SJSA1 (cell line): ENCODE measurements around the gene ZNF30. TPM values are rescaled to one million over a fixed set of nuclear protein-coding genes. Genes with fewer than 3 reads are reported as not detected.
"Not testable (repeated sequence)": the region's sequence is repeated elsewhere in the genome, so short reads cannot be mapped to it uniquely, and the experiment has no call there.

Experiments
- DNase-seq, 2 experiments: peaks; one replicate each; pipeline ENCODE4 v3.0.0-alpha.2; 2015 to 2020; ENCODE audit warnings: low spot score in 2 of 2, low read depth in 1 of 2
- H3K27ac ChIP-seq: fragments of 250-450 bp; sonication (Bioruptor Pico); 2 replicates; pipeline ENCODE4 v1.5.1; 2020; ENCODE audit warnings: mild to moderate bottlenecking, moderate library complexity
- H3K27me3 ChIP-seq: fragments of 250-450 bp; sonication (Bioruptor Pico); replicated peaks from 2 replicates; pipeline ENCODE4 v1.5.1; 2020; ENCODE audit warnings: mild to moderate bottlenecking, moderate library complexity
- H3K36me3 ChIP-seq: fragments of 250-450 bp; sonication (Bioruptor Pico); 2 replicates; pipeline ENCODE4 v1.5.1; 2020; ENCODE audit warnings: mild to moderate bottlenecking
- H3K4me1 ChIP-seq: fragments of 250-450 bp; sonication (Bioruptor Pico); replicated peaks from 2 replicates; pipeline ENCODE4 v1.6.1; 2021; ENCODE audit warnings: mild to moderate bottlenecking
- H3K4me3 ChIP-seq: fragments of 250-450 bp; sonication (Bioruptor Pico); 2 replicates; pipeline ENCODE4 v1.5.1; 2020; ENCODE audit warnings: mild to moderate bottlenecking
- H3K9me3 ChIP-seq: fragments of 250-450 bp; sonication (Bioruptor Pico); replicated peaks from 2 replicates; pipeline ENCODE4 v1.5.1; 2020; ENCODE audit warnings: mild to moderate bottlenecking
- total RNA-seq: library from RNA; depleted of rRNA; stranded (reverse); fragments of >200 nt; shearing (Covaris generic); gene quantifications from 2 replicates; pipeline ENCODE4 v1.2.3, GENCODE V29; 2014; rRNA removed

ZNF30 gene
- total RNA-seq, 1 experiment from 2014 or later = 4.3 TPM

DNA sequence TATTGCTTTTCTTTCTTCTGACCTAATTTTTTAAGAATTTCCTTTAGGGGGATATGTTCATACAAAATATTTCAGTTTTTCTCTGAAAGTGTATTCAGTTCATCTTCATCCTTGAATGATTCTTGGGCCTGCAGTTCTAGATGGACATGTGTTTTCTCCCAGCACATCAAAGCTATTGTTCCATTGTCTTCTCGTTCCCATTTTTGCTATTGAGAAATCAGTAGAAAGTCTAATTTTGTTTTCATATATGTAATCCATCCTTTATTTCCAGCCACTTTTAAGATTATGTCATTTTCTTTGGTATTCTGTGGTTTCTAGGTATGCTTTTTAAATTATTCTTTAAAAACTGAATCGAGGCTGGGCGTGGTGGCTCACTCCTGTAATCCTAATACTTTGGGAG is 57.6 kb downstream of the ZNF30 start:
- Histone ChIP-seq H3K4me3 (no peak overlapping the region), H3K4me1 (no peaks in the 10 kb centered on the region), H3K27ac (no peak overlapping the region), H3K9me3 (no peaks in the 10 kb centered on the region), H3K27me3 (no peaks in the 10 kb centered on the region), H3K36me3 (no peaks in the 10 kb centered on the region)
- DNase-seq = no peak

DNA sequence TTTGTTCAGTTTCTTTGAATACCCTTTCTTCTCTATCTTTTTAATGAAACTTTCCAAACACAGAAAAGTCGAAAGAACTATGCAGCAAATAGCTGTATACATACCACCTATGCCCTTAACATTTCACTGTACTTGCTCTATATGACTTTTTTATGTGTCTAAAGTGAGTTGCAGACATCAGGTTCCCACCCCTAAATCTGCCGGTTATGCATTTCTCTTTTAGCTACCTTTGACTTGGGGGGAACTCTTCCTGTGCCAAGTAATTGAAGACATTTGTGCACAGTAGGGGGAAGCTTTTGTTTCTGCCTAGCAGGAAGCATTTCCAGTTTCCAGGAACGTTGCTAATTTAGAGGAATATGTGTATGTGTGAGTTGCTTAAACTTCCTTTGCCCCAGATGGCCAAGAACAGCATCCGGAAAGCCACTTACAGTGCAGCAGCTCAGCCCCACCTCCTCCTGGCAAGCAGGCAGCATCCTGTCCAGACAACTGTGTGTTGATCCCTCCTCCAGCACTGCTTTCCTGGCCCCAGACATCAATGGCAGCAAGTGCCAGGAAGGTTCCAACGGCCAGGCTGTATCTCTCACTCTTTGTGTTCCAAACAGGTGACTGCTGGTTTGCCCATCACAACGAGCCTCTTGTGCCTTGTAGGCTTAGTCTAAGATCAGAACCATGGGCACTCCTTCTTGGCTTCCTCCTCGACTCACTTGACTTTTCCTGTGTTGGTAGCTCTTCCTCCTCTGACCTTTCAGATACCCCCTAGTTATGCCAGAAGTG is 58.7 kb downstream of the ZNF30 start:
- H3K27me3 ChIP-seq = no peaks in the 10 kb centered on the region
- H3K27ac ChIP-seq = no peak overlapping the region
- H3K4me3 ChIP-seq = no peak overlapping the region
- no peaks in the 10 kb centered on the region for H3K9me3 ChIP-seq
- no peaks in the 10 kb centered on the region for H3K4me1 ChIP-seq
- DNase-seq = no peak
- no peaks in the 10 kb centered on the region for H3K36me3 ChIP-seq

DNA sequence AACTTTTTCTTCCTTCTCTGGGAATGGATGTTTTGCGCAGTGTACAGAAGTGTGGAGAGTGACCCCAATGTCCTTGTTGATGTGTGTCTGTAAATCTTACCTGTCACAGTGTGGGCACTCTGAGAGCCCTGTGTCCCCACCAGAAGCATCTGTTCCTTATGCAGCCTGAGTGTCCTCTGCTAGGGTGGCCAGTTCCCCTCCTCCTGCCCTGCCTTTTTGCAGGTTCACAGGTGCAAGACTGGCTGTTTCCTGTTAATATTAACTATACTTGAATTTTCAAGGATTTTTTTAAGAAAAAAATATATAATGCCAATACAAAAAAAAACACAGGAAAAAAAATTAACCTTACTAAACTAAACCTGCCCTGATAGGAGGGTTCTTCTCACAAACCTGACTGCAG is 61.4 kb downstream of the ZNF30 start:
- no peaks in the 10 kb centered on the region for H3K9me3 ChIP-seq
- H3K36me3 ChIP-seq = no peaks in the 10 kb centered on the region
- no peaks in the 10 kb centered on the region for H3K27me3 ChIP-seq
- no peak overlapping the region for H3K27ac ChIP-seq
- no peaks in the 10 kb centered on the region for H3K4me1 ChIP-seq
- no peak for DNase-seq
- no peak overlapping the region for H3K4me3 ChIP-seq

DNA sequence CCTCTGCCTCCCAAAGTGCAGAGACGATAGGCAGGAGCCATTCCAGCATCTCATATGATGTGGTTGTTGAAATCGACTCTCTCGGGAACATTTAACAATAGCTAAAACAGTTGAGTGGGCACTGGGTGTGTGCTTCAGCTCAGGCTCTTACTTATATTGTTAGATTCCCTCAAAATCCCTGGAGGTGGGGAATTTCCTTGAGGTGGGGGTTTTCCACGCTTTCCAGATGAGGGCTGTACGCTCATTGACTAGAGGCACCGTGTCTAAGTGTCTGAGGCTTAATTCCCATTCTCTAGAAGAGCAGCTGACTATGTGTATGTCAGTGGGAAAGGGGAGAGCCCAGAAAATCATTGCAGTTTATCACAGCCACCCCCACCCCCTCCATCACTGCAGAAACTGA is 62.6 kb downstream of the ZNF30 start:
- no peak overlapping the region for H3K4me3 ChIP-seq
- H3K27ac ChIP-seq = no peak overlapping the region
- no peaks in the 10 kb centered on the region for H3K36me3 ChIP-seq
- no peaks in the 10 kb centered on the region for H3K9me3 ChIP-seq
- no peaks in the 10 kb centered on the region for H3K27me3 ChIP-seq
- DNase-seq = no peak
- no peaks in the 10 kb centered on the region for H3K4me1 ChIP-seq

DNA sequence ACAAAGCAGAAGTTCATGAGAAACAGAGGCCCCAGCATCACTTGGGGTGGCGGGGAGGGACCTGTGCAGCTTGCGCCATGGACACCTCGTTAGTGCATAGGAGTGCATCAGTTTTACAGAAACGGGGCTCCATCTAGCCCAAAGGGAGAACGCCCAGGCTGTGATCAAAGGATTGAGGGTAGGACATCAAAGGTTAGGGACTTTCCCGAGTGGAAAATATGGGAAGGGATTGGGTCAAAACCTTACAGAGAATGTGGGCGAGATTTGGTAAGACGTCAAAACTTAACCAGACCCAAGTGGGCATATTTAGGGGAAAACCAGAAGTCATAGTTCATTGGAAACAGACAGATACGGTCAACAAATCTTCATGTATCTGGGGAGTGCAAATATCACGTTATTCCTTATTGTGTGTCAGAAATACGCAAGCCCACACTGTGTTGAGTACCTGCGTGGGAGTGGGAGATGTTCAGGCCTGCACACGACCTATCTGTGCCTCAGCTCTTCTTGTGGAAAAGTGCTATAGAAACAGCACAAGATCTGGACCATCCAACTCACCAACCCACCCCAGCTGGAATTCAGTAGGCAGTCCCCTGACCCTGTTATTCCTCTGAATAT is 64.0 kb downstream of the ZNF30 start:
- no peak for DNase-seq
- Histone ChIP-seq H3K27me3 (no peaks in the 10 kb centered on the region), H3K27ac (no peak overlapping the region), H3K4me3 (no peak overlapping the region), H3K9me3 (no peaks in the 10 kb centered on the region), H3K4me1 (peaks cover 9% of the 10 kb centered on the region), H3K36me3 (no peaks in the 10 kb centered on the region)

DNA sequence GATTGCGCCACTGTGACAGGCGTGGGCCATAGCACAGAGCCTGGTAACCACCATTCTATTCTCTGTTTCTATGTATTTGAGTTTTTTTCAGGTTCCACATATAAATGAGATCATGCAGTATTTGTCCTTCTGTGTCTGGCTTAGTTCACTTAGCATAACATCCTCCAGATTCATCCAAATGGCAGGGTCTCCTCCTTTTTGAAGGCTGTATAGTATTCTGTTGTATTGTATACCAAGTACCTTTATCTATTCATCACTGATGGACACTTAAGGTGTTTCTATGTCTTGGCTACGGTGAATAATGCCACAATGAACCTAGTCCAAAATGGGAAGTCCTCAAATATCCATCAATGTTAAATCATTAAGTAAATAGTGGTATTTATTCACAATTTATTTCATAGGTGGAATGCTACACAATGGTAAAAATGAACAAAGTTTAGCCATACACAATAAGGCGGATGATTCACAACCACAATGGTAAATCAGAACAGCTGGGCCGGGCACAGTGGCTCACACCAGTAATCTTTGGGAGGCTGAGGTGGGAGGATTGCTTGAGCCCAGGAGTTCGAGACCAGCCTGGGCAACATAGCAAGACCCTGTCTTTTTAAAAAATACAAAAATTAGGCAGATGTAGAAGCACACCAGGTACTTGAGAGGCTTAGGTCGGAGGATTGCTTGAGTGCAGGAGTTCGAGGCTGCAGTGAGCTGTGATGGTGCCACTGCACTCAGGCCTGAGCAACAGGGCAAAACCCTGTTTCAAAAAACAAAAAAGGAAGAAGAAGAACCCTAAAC is 65.0 kb downstream of the ZNF30 start:
- Histone ChIP-seq H3K27ac (no peak overlapping the region), H3K4me3 (no peak overlapping the region), H3K9me3 (no peaks in the 10 kb centered on the region), H3K36me3 (no peaks in the 10 kb centered on the region), H3K4me1 (peaks cover 9% of the 10 kb centered on the region), H3K27me3 (no peaks in the 10 kb centered on the region)
- no peak for DNase-seq

DNA sequence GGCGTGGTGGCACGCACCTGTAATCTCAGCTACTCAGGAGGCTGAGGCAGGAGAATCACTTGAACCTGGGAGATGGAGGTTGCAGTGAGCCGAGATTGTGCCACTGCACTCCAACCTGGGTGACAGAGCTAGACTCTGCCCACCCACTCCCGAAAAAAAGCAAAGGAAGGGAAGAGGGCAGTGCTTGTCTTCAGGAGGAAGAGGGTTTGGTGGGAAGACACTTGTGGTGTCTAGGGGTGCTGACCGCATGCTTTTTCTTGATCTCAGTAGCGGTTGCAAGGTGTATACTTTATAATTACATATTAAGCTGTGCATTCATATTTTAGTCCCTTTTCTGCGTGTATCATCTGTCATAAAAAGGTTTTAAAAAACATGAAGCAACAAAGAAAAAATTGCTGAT is 65.9 kb downstream of the ZNF30 start:
- H3K9me3 ChIP-seq, DNase-seq, H3K36me3 ChIP-seq, H3K27ac ChIP-seq, H3K27me3 ChIP-seq, H3K4me3 ChIP-seq: not testable (repeated sequence)
- H3K4me1 ChIP-seq = peaks cover 18% of the 10 kb centered on the region

DNA sequence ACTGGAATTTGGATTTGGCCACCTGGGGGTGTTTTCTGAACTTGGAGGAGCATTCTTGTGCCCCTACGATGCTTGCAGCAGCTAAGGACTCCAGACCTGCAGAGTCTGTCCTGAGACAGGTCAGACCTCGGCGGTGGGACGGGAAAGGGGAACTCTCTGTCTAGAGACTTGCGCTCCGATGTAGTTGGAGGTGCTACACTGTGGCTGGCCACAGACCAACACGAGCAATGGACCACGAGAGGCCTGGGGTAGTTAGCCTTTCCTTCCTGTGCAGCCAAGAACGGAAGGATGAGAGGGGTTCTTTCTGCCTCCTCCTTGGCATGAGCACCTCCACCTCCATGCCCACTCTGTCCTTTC is 67.6 kb downstream of the ZNF30 start:
- no peak overlapping the region for H3K27ac ChIP-seq
- H3K27me3 ChIP-seq = no peaks in the 10 kb centered on the region
- H3K4me1 ChIP-seq = peaks cover 25% of the 10 kb centered on the region
- no peak for DNase-seq
- no peak overlapping the region for H3K4me3 ChIP-seq
- H3K9me3 ChIP-seq = no peaks in the 10 kb centered on the region
- H3K36me3 ChIP-seq = no peaks in the 10 kb centered on the region

Other genes starting within 250 kb of the ZNF30 start
- gene SCGB2B2, start 249.7 kb upstream of the ZNF30 start, total RNA-seq = not detected in 2 replicates
- gene ZNF302, start 249.2 kb upstream of the ZNF30 start, total RNA-seq = 19.5 and 19.7 TPM in 2 replicates
- 15.9 and 26.4 TPM in 2 replicates for gene ZNF181, start 192.7 kb upstream of the ZNF30 start, total RNA-seq
- gene ZNF599, start 153.7 kb upstream of the ZNF30 start, total RNA-seq = 7.8 and 12.0 TPM in 2 replicates
- 2.9 and 4.8 TPM in 2 replicates for gene ZNF792, start 37.3 kb downstream of the ZNF30 start, total RNA-seq
- 14.0 and 21.6 TPM in 2 replicates for gene GRAMD1A, start 73.4 kb downstream of the ZNF30 start, total RNA-seq
- 2.9 and 4.0 TPM in 2 replicates for gene SCN1B, start 103.6 kb downstream of the ZNF30 start, total RNA-seq
- gene HPN, start 114.8 kb downstream of the ZNF30 start, total RNA-seq = not detected in 2 replicates
- gene FXYD3, start 188.9 kb downstream of the ZNF30 start, total RNA-seq = not detected in 2 replicates
- gene LGI4, start 208.2 kb downstream of the ZNF30 start, total RNA-seq = not detected in 2 replicates
- gene FXYD1, start 211.9 kb downstream of the ZNF30 start, total RNA-seq = not detected in 2 replicates
- not detected in 2 replicates for gene FXYD7, start 216.4 kb downstream of the ZNF30 start, total RNA-seq
- gene FXYD5, start 227.8 kb downstream of the ZNF30 start, total RNA-seq = 32.9 and 42.6 TPM in 2 replicates